Measurements from ENCODE around the gene TGOLN2. TPM values are rescaled to one million over a fixed set of nuclear protein-coding genes. Genes with fewer than 3 reads are reported as not detected.

Gene TGOLN2
- total and polyA plus RNA-seq, 2 of the 13 experiments (the other 11 are each of a cell fraction or from before 2014, with no cell fraction given) = 99.6 to 155 TPM

GRCh38 chr2:85327822-85328617 lies at the start of gene TGOLN2 (continued):
- TF ChIP-seq TCF12 (IDR thresholded peaks at IDR 0.05) (no peak), TCF12 (CRISPR knock-in tag; IDR thresholded peaks at IDR 0.05) (0 out of 2 replicates have a peak, but pooled peaks have one; percentile 68), ZFP36L2 (CRISPR knock-in tag; IDR thresholded peaks at IDR 0.05) (no peak), KDM5A (IDR thresholded peaks at IDR 0.05; ENCODE audit: borderline replicate concordance, low read length) (peak; percentile 42; the same call in 1 of the 2 replicates), GMEB1 (CRISPR knock-in tag; IDR thresholded peaks at IDR 0.05; ENCODE audit: borderline replicate concordance) (peak; percentile 87), HMG20A (CRISPR knock-in tag; IDR thresholded peaks at IDR 0.05; ENCODE audit: borderline replicate concordance) (peak; percentile 35; the same call in 1 of the 2 replicates), NPAS2 (CRISPR knock-in tag; IDR thresholded peaks at IDR 0.05; ENCODE audit: borderline replicate concordance) (no peak), ZFP1 (CRISPR knock-in tag; IDR thresholded peaks at IDR 0.05) (peak; percentile 79; the same call in 1 of the 2 replicates), KLF12 (CRISPR knock-in tag; IDR thresholded peaks at IDR 0.05; ENCODE audit: borderline replicate concordance) (no peak), RORA (CRISPR knock-in tag; IDR thresholded peaks at IDR 0.05) (no peak), ZNF749 (CRISPR knock-in tag; IDR thresholded peaks at IDR 0.05; ENCODE audit: borderline replicate concordance) (peak; percentile 22; the same call in 1 of the 2 replicates), ZSCAN22 (CRISPR knock-in tag; IDR thresholded peaks at IDR 0.05) (peak; percentile 77), ZNF788 (CRISPR knock-in tag; IDR thresholded peaks at IDR 0.05; ENCODE audit: borderline replicate concordance) (peak; percentile 98; the same call in 1 of the 2 replicates), AKAP8 (CRISPR knock-in tag; IDR thresholded peaks at IDR 0.05) (no peak; the same call in 1 of the 2 replicates), ZSCAN12 (CRISPR knock-in tag; IDR thresholded peaks at IDR 0.05) (peak; percentile 97), THYN1 (CRISPR knock-in tag; IDR thresholded peaks at IDR 0.05; ENCODE audit: borderline replicate concordance, low read depth) (no peak), BATF2 (CRISPR knock-in tag; IDR thresholded peaks at IDR 0.05) (peak; percentile 85), XRCC5 (optimal IDR thresholded peaks at IDR 0.05; ENCODE audit: low read length) (peak; percentile 76), SOX5 (CRISPR knock-in tag; IDR thresholded peaks at IDR 0.05; ENCODE audit: borderline replicate concordance) (peak; percentile 71), ISL2 (CRISPR knock-in tag; IDR thresholded peaks at IDR 0.05) (peak; percentile 89), PHF8 (CRISPR knock-in tag; IDR thresholded peaks at IDR 0.05) (peak; percentile 96), ZNF430 (CRISPR knock-in tag; IDR thresholded peaks at IDR 0.05) (peak; percentile 96), ZNF484 (CRISPR knock-in tag; IDR thresholded peaks at IDR 0.05; ENCODE audit: borderline replicate concordance, low read depth) (no peak), DRAP1 (CRISPR knock-in tag; IDR thresholded peaks at IDR 0.05) (peak; percentile 91)
- TF ChIP-seq, protein P1, sequence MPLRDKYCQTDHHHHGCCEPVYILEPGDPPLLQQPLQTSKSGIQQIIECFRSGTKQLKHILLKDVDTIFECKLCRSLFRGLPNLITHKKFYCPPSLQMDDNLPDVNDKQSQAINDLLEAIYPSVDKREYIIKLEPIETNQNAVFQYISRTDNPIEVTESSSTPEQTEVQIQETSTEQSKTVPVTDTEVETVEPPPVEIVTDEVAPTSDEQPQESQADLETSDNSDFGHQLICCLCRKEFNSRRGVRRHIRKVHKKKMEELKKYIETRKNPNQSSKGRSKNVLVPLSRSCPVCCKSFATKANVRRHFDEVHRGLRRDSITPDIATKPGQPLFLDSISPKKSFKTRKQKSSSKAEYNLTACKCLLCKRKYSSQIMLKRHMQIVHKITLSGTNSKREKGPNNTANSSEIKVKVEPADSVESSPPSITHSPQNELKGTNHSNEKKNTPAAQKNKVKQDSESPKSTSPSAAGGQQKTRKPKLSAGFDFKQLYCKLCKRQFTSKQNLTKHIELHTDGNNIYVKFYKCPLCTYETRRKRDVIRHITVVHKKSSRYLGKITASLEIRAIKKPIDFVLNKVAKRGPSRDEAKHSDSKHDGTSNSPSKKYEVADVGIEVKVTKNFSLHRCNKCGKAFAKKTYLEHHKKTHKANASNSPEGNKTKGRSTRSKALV (CRISPR knock-in tag; IDR thresholded peaks at IDR 0.05) = peak; percentile 89
- TF ChIP-seq, protein P2, sequence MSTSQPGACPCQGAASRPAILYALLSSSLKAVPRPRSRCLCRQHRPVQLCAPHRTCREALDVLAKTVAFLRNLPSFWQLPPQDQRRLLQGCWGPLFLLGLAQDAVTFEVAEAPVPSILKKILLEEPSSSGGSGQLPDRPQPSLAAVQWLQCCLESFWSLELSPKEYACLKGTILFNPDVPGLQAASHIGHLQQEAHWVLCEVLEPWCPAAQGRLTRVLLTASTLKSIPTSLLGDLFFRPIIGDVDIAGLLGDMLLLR (CRISPR knock-in tag; IDR thresholded peaks at IDR 0.05) = peak; percentile 77

All from HepG2 (cell line).